Fibroblast of skin of right biceps (primary cell): ENCODE data around the gene DCD.
"Not testable (repeated sequence)": the region's sequence is repeated elsewhere in the genome, so short reads cannot be mapped to it uniquely, and the experiment has no call there.

Source experiments
- DNase-seq: peaks from one replicate; pipeline ENCODE4 v3.0.0-alpha.2; 2013

Gene DCD, protein sequence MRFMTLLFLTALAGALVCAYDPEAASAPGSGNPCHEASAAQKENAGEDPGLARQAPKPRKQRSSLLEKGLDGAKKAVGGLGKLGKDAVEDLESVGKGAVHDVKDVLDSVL

DNA sequence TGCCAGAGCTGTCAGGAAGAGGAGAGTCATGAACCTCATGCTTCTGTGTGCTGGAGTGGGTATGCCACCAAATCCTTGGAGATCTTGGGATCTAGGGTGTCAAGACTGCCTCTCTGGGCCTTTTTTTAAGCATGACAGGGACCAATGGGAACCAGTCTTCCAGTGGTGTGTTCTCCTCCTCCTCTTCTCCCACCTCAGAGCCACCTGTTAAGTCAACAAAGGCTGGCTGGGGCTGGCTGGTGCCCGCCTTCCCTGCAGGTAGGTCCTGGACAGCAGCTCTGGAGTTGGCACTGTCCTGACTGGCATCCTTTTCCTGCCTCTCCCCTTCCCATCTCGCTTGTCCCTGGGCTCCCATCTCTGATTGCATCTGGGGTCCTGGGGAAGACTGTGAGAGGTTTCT is at the start of gene DCD:
Gene DCD, minus strand, starts transcription at position 101 of the 400 bp plus-strand sequence. Its CDS starts 62 bp downstream, at position 39.
- no peak for DNase-seq

DNA sequence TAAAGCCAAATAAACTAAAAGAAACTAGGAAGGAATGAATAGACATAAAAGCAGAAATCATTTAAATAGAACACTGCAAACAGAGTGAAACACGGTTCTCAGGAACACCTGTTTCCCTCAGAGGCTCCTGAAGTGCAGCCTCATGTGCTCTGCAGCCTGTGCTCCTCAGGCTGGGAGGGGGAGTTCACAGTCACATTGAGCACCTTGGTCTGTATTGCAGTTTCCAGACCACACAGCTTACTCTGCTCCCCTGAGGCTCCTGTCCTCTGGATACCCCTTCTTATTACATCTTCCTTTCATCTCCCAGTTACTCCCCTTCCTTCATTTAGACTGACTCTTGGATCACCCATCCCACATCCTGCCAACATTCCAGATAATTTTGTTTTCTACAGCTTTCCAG is 49.7 kb upstream of the DCD start:
- no peak for DNase-seq

DNA sequence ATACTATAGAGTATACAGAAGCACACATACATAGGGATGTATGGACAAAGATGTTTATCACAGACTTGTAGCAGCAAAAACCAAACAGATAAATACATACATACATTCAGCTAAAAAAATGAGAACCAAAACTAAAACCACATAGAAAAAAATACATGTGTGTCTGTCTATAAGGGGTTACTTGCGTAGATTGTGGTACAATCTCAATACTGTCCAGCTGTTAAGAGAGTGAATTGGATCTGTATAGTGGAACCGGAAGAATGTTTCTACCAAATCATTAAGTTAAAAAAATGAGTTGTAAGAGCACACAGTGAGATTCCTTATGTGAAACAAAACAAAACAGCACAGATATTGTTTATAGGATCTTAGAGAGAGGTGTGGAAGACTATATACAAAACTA is 44.2 kb upstream of the DCD start:
- DNase-seq, result no peak

DNA sequence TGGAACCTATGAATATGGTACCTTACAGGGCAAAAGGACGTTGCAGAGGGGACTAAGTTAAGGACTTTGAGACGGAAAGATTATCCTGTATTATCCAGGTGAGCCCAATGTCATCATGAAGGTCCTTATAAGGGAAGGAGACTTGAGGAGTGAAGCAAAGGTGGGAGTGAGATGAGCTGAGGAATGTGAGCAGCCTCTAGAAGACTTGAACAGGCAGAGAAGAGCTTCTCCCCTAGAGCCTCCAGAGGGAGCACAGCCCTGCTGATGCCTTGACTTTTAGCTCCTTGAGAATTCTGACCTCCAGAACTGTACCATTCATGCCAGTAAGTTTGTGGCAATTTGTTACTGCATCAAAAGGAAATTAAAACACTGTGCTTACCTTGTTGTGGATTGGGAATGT is 41.8 kb upstream of the DCD start:
- DNase-seq, result no peak

DNA sequence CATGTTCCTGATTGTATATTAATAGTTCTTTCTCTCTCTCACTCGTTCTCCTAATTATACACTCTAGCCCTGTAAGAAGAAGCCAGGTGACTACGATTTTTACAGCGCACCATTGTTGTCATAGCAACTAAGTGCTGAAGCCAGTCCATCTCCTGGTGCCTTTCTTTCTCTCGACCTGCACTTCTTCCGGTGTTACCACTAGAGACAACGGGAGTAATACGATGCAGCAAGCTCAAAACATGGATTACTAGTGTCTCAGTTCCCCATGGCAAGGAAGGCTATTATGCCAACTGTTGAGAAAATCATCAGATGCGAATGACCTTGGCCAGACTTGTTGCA is 40.8 kb upstream of the DCD start:
- no peak for DNase-seq

DNA sequence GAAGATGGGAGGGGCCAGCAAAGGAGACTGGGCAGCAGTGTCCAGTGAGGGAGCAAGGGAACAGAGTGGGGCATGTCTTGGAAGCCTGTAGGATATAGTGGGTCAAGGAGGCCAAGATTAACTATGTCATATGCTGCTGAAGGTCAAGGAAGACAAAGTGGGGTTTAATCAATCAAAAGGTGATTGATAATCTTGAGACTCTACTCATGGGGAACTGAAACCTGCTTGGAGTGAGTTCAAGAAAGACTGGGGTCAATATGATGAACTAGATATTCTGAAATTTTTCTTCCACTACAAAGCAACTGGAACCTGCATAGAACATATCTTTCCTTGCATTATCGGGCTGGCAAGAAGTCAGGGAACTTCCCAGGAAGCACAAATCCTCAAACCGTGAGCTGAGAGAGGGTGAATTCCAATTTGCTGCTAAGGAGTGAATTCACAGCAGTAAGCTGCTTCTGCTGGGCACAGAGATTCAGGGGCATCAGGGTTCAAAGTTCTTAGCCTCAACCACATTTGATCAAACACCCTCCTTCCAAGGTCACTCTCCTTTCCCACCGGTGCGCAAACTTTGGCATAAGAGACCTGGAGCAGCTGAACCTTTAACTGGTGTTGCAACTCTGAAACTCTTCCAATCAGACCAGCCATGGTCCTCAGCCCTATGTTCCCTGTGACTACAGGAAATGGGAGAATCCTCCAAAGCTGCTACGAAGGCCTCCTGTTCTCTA is 40.3 kb upstream of the DCD start:
- DNase-seq, result no peak

DNA sequence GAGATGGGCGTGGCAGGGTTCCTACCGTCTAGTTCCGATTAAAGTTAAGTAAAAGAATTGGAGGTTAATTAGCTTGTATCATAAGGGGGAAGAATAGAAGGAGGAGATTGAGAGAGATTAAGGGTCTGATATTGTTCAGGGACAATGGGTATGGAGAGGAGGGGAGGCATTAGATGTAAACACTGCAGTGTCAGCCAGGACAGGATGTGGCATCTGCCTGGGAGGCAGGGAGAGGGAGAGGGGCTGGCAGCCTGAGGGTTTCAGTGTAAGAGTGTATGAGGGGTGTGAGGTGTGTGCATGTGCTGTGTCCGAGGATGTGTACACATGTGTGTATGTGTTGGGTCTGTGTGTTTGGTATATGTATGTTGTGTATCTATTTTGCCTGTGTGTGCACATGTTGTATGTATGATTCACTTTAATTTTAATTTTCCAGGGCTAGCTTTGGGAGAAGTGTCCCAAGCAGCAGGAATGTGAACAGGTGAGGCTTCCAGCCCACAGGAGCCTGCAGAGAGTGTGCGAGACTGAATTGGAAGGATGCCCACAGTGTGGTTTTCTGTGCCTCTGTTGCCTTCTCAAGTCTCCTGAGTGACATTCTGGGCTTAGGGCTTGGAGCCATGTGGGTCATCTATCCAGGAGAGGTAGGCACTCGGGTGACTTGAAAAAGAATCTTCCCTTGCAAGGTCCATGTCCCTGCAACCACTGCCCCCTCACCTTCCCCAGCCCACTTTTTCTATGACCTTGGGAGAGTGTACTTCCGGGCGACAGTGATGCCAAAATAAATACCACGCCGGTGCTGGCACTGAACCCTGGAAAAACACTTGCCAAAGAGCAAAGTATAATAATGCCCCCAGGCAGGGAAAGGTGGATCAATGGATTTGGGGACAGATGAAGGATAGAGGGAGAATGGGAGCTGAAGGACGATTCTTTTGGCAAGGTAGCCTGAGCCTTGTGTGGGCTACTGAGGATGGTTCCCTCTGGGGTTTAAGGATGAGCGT is 36.8 kb upstream of the DCD start:
- no peak for DNase-seq

DNA sequence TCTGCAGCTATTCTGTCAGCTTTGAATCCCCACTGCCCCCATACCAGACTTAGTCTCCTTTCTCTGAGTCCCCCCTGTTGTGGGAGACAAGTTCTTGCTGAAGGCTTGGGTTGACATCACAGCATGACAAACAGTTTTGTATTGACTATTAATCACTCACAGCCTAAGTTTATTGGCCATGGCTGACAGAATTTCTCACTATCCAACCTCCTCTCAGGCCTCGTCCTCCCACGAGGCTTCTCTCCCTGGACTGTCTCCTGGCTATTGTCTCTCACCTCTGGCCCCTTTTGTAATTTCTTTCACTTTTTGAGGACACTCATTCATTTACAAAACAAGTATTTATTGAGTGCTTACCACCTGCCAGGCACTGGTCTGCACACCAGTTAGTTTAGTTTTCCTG is 35.2 kb upstream of the DCD start:
- no peak for DNase-seq

DNA sequence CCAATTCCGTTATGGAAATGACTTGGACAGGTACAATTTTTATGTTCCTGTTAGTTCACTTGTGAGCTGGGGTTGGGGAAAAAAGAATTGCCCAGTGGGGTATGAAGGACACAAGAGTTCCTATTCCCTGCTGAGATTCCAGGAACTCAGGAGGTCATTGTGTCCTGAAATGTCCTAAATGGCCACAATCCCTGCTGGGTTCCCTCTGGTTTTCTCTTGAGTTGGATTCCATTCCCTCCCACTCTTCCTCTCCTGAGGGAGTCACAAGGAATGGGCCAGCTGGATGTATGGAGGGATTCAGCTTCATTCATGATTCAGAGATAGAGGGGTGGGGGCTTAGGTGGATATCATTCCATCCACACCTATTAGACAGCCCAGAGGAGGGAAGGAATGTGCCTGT is 34.5 kb upstream of the DCD start:
- DNase-seq, result no peak

DNA sequence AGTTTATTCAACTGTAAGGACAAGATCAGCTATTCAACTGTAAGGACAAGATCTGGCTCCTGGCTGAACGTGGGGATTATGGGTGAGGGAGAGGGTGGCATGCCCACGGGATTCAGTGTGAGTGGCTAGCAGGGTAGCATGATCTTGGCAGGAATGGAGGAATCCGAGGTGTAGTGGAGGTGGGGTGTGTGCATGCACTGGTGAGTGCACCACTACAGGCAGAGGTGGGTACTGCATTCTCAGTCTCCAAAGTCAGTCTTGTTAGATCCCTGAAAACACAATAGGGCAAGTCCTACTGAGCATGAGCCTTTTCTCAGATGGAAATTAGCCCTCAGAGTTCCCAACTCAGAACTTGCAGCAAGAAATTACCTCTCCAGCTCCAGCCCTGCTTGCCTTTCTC is 32.2 kb upstream of the DCD start:
- DNase-seq, result peak; percentile 4

DNA sequence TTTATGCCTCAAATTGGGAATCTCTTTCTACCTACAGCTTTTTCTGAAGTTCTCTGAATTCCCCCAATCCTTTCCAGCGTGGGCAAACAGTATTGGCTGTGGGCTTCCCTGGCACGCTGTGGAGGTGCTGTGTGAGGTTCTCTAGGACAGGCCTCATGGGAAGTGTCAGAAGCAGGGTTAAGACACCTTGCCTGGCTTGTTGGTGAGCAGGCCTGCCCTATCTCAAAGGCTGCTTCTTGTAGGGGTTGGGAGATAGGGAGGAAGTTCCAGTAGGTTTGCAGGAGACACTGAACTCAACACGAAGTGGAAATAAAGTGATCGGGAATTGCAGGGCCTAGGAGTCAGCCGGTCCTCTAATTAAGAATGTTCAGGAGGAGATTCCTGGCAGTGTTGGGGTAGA is 30.0 kb upstream of the DCD start:
- DNase-seq, result no peak

DNA sequence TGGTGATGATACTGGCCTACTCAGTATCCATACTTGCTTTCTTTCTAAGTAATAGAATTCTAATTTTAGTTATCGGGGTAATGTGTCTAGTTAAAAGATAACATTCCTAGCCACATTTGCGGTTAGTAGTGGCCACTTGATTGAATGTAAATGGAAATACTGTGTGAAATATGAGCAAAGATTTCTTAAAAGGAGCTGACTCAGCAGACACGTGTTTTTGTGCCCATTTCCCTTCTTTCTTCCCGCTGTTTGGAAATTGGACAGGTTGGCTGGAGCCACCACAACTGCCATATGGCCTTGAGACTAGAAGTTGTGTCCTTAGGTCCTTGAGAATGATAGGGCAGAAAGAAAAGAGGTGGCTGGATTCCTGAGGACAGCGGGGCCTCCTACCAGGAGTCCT is 19.8 kb upstream of the DCD start:
- DNase-seq, result no peak

DNA sequence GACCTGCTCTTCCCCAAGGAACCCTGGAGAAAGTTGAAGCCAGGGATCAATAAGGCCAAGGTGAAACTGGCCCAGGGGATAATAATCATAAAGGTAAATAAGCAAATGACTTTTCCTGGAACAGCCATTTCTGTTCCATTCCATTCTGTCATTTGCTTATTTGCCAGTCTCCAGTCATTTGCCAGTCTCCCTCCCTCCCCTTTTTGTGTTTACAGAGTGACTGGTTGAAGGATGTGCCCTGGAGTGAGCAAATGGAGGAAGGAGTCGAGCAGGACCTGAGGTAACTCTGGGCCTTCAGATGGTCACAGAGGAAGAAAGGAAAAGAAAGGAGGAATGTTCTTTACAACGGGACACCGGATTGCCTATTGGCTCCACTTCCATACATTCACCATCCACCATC is 17.8 kb upstream of the DCD start:
- no peak for DNase-seq

DNA sequence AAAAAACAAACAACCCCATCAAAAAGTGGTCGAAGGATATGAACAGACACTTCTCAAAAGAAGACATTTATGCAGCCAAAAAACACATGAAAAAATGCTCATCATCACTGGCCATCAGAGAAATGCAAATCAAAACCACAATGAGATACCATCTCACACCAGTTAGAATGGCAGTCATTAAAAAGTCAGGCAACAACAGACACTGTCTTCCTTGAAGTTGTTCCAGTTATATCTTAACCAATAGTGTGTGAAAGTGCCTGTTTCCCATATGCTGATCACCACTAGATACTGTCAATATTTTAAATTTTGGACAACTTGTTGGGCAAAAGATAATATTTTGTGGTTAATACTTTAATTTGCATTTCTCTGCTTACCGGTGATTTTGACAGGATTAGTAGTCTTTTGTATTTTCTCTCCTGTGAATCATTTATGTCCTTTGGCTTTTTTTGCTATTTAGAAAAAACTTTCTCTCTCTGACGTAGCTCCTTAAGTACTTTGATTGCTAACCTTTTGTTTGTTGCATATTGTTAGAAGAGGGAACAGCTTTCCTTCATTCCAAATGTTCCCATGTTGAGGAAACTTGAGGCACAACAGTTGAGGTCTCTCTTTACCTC is 17.0 kb upstream of the DCD start:
- DNase-seq, result not testable (repeated sequence)

DNA sequence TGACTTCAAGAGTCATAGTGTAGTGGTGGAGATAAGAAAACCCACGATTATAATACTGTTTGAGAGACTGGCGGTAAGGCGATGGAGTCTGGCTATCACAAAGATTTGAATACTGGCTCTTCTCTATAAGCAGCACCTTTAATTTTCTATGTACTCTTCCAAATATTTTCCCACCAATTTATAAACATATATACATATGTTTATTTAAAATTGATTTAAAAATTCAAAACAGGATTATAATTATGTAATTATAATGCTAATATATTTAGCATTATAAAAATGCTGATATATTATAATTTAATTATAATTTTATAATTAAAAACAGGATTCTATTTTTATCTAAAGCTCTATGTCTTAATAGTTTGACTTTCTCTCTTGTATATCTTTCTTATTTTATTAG is 15.4 kb upstream of the DCD start:
- no peak for DNase-seq

DNA sequence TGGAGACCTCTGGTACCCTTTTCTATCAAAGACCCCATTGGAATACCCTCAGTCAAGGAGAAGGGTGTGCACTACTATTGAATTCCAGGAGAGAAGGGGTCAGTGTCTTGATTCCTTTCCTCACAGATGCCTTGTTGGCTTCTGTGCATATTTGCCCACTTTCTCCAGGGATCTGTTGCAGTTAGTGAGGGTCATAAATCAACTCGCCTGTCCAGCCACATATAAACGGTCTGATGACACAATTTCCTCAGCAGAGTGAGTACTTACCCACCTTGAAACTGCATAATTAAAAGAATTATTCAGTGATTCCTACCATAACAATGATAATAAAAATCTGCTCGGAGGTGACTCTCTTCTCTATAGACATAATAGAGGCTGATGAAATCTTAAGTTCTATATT is 13.9 kb upstream of the DCD start:
- no peak for DNase-seq

DNA sequence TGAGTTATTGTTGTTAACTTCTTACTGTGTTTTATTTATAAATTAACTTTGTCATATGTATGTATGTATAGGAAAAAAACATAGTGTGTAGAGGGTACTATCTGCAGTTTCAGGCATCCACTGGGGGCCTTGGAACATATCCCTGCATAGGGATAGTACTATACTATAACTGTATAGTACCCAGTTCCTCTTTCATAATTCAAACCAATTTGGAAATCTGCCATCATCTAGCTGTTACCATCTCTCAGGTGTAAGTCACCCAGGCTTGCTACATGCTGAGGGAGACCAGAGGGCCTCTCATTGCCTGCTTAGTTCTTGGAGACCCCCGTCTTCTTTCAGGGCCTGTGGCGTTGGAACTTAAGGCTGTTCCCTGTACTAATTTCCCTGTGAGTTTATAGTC is 12.9 kb upstream of the DCD start:
- no peak for DNase-seq

DNA sequence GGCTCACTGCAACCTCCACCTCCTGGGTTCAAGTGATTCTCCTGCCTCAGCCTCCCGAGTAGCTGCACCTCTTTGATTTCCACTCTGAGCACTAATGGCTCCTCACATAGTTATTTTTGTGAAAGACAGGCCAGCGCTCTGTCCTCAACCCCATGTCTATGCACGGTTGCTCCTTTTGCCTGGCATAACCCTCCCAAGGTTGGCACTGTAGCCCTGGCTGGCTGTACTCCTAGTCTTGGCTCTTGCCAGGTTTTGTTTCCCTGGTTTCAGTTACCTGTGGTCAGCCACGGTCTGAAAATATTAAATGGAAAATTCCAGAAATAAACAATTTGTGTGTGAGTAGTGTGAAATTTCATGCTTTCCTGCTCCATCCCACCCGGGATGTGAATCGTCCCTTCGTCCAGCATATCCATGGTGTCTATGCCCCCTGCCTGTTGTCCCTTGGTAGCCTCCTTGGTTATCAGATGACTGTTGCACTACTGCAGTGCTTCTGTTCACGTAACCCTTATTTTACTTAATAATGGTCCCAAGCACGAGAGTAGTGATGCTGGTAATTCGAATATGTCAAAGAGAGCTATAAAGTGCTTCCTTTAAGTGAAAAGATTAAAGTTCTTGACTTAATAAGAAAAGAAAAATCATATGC is 12.3 kb upstream of the DCD start:
- no peak for DNase-seq

DNA sequence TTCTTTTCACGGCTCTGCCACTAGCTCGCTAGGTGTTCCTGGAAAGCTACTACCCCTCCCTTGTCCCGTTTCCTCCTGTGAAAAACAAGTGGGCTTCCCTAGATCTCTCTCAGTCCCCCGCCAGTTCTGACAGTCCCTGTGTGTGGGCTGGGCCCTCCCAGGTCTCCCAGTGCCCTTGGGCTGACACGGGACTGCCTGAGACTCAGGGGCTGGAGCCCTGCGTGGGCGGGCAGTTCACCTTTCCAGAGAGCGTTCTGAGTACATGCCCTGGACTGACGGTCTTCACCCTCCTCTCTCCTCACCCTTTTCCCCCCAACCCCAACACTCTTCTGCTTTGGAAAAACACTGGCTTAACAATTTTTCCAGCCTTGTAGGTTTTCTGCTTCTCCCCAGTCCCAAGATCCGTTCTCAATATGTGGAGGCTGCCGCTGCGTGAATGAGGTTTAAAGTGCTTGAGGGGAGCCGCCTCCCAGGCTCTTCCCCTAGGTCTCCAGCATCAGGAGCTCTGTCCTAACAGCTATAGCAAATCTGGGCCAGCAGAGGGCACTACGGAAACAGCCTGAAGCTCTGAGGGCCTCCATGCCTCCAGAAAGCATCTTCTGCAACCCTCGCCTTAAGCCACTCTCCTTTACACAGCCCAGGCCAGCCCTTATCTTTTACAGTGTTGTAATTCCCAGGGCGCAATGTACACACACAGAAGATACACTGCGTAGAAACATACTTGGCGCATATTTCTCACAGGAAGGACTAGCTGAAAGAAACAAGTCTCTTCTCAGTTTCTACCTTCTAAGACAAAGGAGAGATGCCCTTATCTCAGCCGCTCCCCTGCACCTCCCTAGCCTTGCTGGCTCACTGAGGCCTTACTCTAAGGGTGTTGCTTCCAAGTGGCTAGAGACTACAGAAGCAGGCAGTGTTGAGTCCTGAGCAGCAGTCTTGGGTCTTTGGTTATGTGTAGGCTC is 10.4 kb upstream of the DCD start:
- peak; percentile 19 for DNase-seq

DNA sequence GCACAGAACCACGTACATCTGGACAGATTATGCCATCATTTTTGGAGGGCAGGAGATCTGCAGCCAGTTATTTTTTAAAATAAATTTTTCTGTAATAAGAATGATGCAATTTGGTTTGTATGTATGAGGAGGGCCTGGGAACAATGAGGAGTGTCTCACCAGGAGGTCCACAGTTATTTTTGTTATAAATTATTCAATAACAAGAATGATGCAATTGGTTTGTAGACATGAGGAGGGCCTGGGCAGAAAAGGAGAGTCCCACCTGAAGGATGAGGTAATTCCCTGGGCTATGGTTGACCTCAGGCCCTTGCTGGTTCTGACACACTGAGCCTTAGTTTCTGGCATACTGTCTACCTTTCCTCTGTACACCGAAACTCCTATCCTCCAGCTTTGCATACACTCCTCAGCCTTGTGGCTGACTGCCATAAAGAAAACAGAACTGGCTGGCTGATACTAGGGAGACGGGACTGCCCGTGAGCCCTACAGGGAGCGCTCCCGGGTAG is 9.0 kb upstream of the DCD start:
- no peak for DNase-seq

DNA sequence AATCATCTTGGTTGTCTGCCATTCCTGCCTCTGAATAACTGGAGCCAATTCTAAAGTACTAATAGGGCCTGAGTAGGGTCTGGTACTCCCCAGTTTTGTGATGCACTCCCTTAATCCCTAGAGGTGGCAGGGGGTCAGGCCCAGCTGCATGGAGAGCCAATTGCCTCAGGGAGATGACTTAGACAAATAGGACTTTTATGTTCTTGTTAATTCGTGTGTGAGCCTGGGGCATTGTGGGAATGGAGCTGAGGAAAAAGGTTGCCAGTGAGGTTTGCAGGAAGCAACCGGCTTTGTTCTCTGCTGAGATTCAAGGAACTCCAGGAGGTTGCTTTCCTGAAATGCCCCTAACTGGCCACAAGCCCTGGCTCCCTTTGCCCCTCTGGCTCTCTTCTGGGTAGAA is 6.8 kb upstream of the DCD start:
- DNase-seq, result no peak

DNA sequence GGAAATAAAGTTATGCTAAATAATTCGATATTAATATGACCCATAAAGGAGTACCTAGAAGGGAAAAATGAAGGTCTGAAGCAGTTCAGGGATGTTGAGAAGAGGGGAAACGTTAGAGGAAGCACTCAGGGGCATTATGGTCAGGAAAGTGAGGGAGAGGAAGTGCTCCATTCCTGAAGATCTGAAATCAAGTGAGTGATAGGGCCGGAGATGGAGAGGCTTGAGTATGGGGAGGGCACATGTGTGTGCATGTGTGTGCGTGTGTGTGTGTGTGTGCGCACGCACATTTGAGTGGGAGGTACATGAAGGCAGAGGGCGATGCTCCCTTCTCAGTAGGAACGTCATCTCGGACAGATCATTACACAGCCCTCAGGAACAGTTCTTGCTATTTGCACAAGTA is 4.9 kb upstream of the DCD start:
- DNase-seq, result no peak
